SK-N-SH treated with all-trans-retinoic acid at 6 μM for 48 hours (cell line): ENCODE results near the gene PHF21B.

Experiments
- ATAC-seq: fragments of 200-7000 bp; cut with Tn5 transposase; 3 replicates; pipeline ENCODE4 v1.9.1; 2020; ENCODE audit warnings: mild to moderate bottlenecking, moderate library complexity
- ARNTL ChIP-seq: fragments of 450-650 bp; formaldehyde crosslinking; IDR thresholded peaks from 2 replicates; pipeline ENCODE4 v1.5.0; 2020; ENCODE audit warnings: low read depth, mild to moderate bottlenecking, moderate library complexity, borderline replicate concordance
- BACH2 ChIP-seq: fragments of 250-450 bp; sonication (Bioruptor Pico); IDR thresholded peaks from 2 replicates; pipeline ENCODE4 v1.9.0; 2021; ENCODE audit warnings: mild to moderate bottlenecking, borderline replicate concordance
- CREB5 ChIP-seq: fragments of 250-450 bp; sonication (Bioruptor Pico); IDR thresholded peaks from 2 replicates; pipeline ENCODE4 v1.5.1; 2020; ENCODE audit warnings: low read depth, mild to moderate bottlenecking, moderate library complexity
- CSDC2 ChIP-seq: fragments of 250-450 bp; sonication (Bioruptor Pico); IDR thresholded peaks from 2 replicates; pipeline ENCODE4 v1.5.0; 2020; ENCODE audit warnings: mild to moderate bottlenecking, moderate library complexity
- CSRNP3 ChIP-seq: fragments of 250-450 bp; sonication (Bioruptor Pico); IDR thresholded peaks from 2 replicates; pipeline ENCODE4 v1.5.1; 2021; ENCODE audit warnings: mild to moderate bottlenecking, moderate library complexity
- ESRRG ChIP-seq: fragments of 250-450 bp; sonication (Bioruptor Pico); IDR thresholded peaks from 2 replicates; pipeline ENCODE4 v1.6.1; 2021; ENCODE audit warnings: mild to moderate bottlenecking
- GLIS3 ChIP-seq: fragments of 250-450 bp; sonication (Bioruptor Pico); IDR thresholded peaks from 2 replicates; pipeline ENCODE4 v1.5.0; 2020; ENCODE audit warnings: mild to moderate bottlenecking, moderate library complexity
- ISL1 ChIP-seq: fragments of 250-450 bp; sonication (Bioruptor Pico); IDR thresholded peaks from 2 replicates; pipeline ENCODE4 v2.1.2; 2022; ENCODE audit warnings: mild to moderate bottlenecking, moderate library complexity
- OSR1 ChIP-seq: fragments of 250-450 bp; sonication (Bioruptor Pico); IDR thresholded peaks from 2 replicates; pipeline ENCODE4 v1.8.0; 2022; ENCODE audit warnings: moderate library complexity, mild to moderate bottlenecking, inconsistent platforms
- PATZ1 ChIP-seq: fragments of 250-450 bp; sonication (Bioruptor Pico); IDR thresholded peaks from 2 replicates; pipeline ENCODE4 v1.8.0; 2020; ENCODE audit warnings: mild to moderate bottlenecking, moderate library complexity, borderline replicate concordance
- POU6F1 ChIP-seq: fragments of 250-450 bp; sonication (Bioruptor Pico); IDR thresholded peaks from 2 replicates; pipeline ENCODE4 v1.8.0; 2021; ENCODE audit warnings: low read depth, mild to moderate bottlenecking, moderate library complexity, borderline replicate concordance
- PPARA ChIP-seq: fragments of 250-450 bp; sonication (Bioruptor Pico); IDR thresholded peaks from 2 replicates; pipeline ENCODE4 v1.5.0; 2020; ENCODE audit warnings: mild to moderate bottlenecking, borderline replicate concordance
- RARB ChIP-seq: fragments of 250-450 bp; sonication (Bioruptor Pico); IDR thresholded peaks from 2 replicates; pipeline ENCODE4 v1.8.0; 2021; ENCODE audit warnings: mild to moderate bottlenecking, moderate library complexity
- SNAI2 ChIP-seq: fragments of 250-450 bp; sonication (Bioruptor Pico); IDR thresholded peaks from 2 replicates; pipeline ENCODE4 v1.5.0; 2020; ENCODE audit warnings: mild to moderate bottlenecking, moderate library complexity
- TCF4 ChIP-seq: fragments of 250-450 bp; sonication (Bioruptor Pico); IDR thresholded peaks from 2 replicates; pipeline ENCODE4 v1.8.0; 2021; ENCODE audit warnings: mild to moderate bottlenecking, moderate library complexity, borderline replicate concordance
- TOX ChIP-seq: fragments of 250-450 bp; sonication (Bioruptor Pico); IDR thresholded peaks from 2 replicates; pipeline ENCODE4 v1.8.0; 2021; ENCODE audit warnings: mild to moderate bottlenecking, moderate library complexity, borderline replicate concordance
- ZC3H10 ChIP-seq: fragments of 250-450 bp; sonication (Bioruptor Pico); IDR thresholded peaks from 2 replicates; pipeline ENCODE4 v1.5.1; 2021; ENCODE audit warnings: mild to moderate bottlenecking, moderate library complexity
- ZFP3 ChIP-seq: fragments of 250-450 bp; sonication (Bioruptor Pico); IDR thresholded peaks from 2 replicates; pipeline ENCODE4 v1.5.0; 2020; ENCODE audit warnings: mild to moderate bottlenecking, moderate library complexity
- ZFP30 ChIP-seq: fragments of 450-650 bp; formaldehyde crosslinking; IDR thresholded peaks from 2 replicates; pipeline ENCODE4 v1.5.0; 2022; ENCODE audit warnings: mild to moderate bottlenecking, moderate library complexity
- ZNF8 ChIP-seq: fragments of 450-650 bp; formaldehyde crosslinking; IDR thresholded peaks from 2 replicates; pipeline ENCODE4 v1.5.0; 2020; ENCODE audit warnings: mild to moderate bottlenecking, moderate library complexity

PHF21B gene

GRCh38 chr22:44955102-44955501, 54.7 kb downstream of the PHF21B start:
- TF ChIP-seq OSR1 (CRISPR knock-in tag) = no peak
- no peak for TF ChIP-seq PATZ1 (CRISPR knock-in tag)
- no peak for TF ChIP-seq RARB
- no peak for TF ChIP-seq ZNF8 (CRISPR knock-in tag)
- TF ChIP-seq ISL1 = no peak
- TF ChIP-seq ARNTL (CRISPR knock-in tag) = no peak
- no peak for TF ChIP-seq CREB5 (CRISPR knock-in tag)
- no peak for TF ChIP-seq CSDC2 (CRISPR knock-in tag)
- TF ChIP-seq ZC3H10 (CRISPR knock-in tag) = no peak
- no peak for TF ChIP-seq POU6F1 (CRISPR knock-in tag)
- TF ChIP-seq PPARA (CRISPR knock-in tag) = no peak
- TF ChIP-seq SNAI2 (CRISPR knock-in tag) = no peak
- no peak for TF ChIP-seq ZFP3 (CRISPR knock-in tag)
- TF ChIP-seq TCF4 (CRISPR knock-in tag) = no peak
- no peak for TF ChIP-seq CSRNP3 (CRISPR knock-in tag)
- TF ChIP-seq BACH2 (CRISPR knock-in tag) = no peak
- no peak for TF ChIP-seq TOX (CRISPR knock-in tag)
- TF ChIP-seq, all 23 proteins: peak for 0
- ATAC-seq = no peak

- no peak for TF ChIP-seq CSDC2 (CRISPR knock-in tag)
- TF ChIP-seq BACH2 (CRISPR knock-in tag) = no peak
- TF ChIP-seq POU6F1 (CRISPR knock-in tag) = no peak
- TF ChIP-seq SNAI2 (CRISPR knock-in tag) = no peak
- no peak for TF ChIP-seq ZFP30 (CRISPR knock-in tag)
- no peak for TF ChIP-seq ESRRG (CRISPR knock-in tag)
- no peak for TF ChIP-seq GLIS3 (CRISPR knock-in tag)
- TF ChIP-seq, all 23 proteins: peak for 0
- no peak for ATAC-seq
Measured at GRCh38 chr22:44954149-44954548, 55.7 kb downstream of the PHF21B start.

- no peak for ATAC-seq
- TF ChIP-seq TCF4 (CRISPR knock-in tag) (no peak), CSRNP3 (CRISPR knock-in tag) (no peak), ZNF8 (CRISPR knock-in tag) (no peak), BACH2 (CRISPR knock-in tag) (no peak), PATZ1 (CRISPR knock-in tag) (no peak), RARB (no peak), ZFP30 (CRISPR knock-in tag) (no peak), POU6F1 (CRISPR knock-in tag) (no peak)
Measured at GRCh38 chr22:44952863-44953746, 56.7 kb downstream of the PHF21B start.
